Measurements from ENCODE around the gene CEP20.

- TF ChIP-seq POLR2AphosphoS5 (IDR thresholded peaks at IDR 0.05) = no peak
- TF ChIP-seq CTCF (IDR thresholded peaks at IDR 0.05) = peak; percentile 60 to 67 (median 65)
Observed at GRCh38 chr16:15874745-15875314, 13.6 kb downstream of the CEP20 start.

Data from transverse colon (tissue), 4 donors.